NCI-H446 treated with DMSO at 0.1 percent for 48 hours (cell line): ENCODE measurements around the gene LSM12.
"Not testable (repeated sequence)": the region's sequence is repeated elsewhere in the genome, so short reads cannot be mapped to it uniquely, and the experiment has no call there.

ENCODE experiments used
- DNase-seq: peaks from one replicate; lab custom pipeline; 2025; lab: John Stamatoyannopoulos, UW

LSM12 gene

GRCh38 chr17:44044071-44044470 lies 22.4 kb downstream of the LSM12 start:
- DNase-seq: no peak

GRCh38 chr17:44043272-44043696 lies 23.2 kb downstream of the LSM12 start:
- DNase-seq: no peak

DNA sequence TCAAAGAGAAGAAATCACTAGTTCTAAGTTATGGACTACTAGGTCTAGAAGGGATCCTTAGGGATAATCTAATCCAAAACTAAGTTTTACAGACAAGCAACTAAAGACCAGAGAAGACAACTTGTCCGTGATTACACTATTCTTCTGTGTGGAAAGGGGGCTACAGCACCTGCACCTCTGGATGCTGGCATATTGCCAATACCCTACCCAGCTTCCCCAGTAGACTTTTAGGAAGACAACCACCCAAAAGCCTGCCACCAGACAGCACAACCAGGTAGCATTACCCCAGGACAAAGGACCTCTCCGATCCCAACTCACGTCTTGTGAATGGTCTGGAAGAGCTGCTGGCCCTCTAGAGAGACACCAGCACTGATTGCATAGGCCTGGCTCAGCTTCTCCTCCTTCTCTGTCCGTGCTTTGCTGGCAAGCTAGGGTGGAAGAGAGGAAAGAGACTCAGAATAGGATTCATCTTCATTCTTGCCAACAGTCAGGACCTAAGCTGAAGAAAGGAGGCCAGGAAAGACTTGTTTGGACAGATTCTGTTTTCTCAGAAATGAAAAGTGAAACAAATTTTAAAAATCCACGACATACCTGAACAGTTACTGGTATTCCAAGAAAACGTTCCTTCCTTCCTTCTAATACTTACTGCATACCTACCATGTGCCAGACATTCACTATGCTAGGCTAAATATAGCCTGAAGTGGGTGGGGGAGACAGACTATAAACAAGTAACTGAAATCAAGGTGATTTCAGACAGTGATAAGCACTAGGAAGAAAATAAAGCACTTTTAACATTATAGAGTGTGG lies 26.4 kb downstream of the LSM12 start:
- DNase-seq: no peak

DNA sequence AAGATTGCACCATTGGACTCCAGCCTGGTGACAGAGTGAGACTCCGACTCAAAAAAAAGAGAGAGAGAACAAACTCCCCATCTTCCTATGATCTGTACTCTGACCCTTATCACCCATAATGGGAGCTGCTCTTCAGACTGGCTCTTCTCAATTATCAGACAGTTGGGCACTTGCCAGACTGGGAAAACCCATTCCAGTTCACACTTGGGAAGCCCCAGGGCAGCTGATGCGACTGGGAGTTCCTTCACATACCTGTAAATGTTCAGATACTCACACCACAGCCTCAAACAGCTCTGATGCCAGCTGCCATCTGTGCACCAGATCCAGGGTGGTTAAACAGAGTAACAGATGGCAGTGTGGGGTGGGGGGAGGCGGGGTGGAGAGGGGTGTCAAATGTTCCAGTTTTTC lies 27.9 kb downstream of the LSM12 start:
- DNase-seq: peak; percentile 40

DNA sequence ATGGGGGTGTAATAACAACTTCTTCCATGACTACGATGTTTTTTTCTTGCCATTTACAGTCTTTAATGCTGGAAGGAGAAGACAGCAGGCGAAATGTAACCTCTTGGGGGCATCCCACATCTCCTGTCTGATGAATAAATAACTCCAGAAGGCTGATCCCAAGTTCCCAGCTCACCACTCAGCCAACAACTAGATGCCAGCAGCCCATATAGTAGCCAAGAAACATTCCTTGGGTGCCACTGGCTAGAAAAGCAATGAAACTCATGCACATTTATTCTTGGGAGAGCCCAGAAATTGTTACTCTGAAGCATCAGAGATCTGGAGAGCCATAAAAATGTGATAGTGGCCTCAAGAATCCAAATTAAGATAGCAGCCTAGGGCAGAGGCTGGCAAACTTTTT lies 29.0 kb downstream of the LSM12 start:
- DNase-seq: no peak

GRCh38 chr17:44034688-44035087 lies 31.8 kb downstream of the LSM12 start:
- not testable (repeated sequence) for DNase-seq

DNA sequence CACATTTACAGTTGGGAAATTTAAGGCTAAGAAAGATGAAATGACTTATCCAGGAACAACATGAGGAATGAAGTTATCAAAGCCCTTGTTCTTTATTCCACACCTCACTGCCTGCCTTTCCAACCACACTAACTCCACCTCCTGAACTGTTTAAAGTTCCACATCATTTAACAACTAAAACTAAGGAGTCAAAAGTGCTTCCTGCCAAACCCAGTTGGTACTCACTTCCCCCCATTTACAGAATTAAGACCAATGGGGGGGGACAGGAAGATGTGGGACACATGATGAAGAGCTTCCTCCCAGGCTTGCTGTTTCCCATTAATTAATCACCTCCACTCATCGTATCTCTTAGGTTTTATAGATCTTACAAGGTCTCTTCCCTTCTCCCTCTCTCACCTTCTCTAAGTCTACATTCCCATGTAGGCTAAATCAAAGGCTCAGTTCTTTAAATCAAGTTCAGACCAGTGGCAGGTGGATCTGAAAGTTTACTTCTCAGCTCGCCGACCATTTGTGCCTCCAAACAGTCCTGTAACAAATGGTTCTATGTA lies 32.5 kb downstream of the LSM12 start:
- DNase-seq: no peak

DNA sequence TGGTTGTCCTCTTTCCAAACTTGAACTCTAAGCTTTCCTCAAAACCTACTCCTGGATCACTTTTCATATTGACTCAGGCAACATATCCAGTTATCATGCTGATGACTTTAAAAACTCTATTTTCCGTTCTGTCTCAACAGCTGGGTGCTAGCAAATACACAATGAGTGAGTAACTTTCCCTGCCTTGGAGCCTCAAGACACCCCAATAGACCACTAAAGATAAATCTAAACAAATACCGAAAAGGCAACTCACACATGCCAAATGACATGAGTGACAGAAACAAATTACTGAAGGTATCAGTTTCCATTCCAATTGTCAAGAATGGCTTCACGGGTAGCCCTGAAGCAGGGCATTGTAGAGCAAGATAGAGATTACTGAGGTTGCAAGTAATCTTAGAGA lies 36.0 kb downstream of the LSM12 start:
- no peak for DNase-seq

DNA sequence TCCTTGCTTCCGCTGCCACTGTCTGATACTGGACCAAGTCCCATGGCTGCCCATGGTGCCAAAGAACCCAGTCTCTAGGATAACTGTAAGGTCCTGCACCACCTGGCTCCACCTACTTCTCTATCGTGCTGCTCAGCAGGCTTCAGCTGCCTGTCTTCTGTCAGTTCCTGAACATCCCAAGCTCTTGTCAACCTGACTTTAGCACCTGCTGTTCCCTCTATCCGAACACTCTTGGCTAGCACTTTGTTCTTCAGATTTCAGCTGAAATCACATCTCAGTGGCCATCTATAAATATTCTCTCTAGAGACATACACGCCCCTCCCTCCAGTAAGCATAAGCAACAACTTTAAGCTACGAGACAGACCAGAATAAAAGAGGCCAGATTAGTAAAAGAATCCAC lies 36.7 kb downstream of the LSM12 start:
- no peak for DNase-seq

GRCh38 chr17:44024853-44025252 lies 41.6 kb downstream of the LSM12 start:
- no peak for DNase-seq

DNA sequence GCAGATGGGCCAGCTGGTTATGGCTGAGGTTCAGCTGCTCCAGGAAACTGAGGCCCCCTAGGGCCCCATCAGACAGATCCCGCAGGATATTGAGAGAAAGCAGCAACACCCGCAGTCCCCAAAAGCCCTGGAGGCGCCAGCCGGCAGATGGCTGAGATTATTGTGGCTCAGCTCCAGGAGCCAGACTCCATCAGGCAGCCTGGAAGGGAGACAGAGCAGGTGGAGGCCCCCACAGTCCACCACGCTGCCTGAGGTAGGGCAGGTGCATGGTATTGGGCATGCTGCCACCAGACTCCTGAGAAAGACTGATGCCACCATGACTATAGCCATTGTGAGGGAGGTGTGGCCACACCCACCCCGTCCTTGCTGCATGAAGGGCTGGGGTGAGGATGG lies 42.2 kb downstream of the LSM12 start:
- DNase-seq: peak; percentile 61

GRCh38 chr17:44023545-44024270 lies 42.8 kb downstream of the LSM12 start:
- DNase-seq: no peak

GRCh38 chr17:44022246-44022645 lies 44.2 kb downstream of the LSM12 start:
- DNase-seq: no peak

DNA sequence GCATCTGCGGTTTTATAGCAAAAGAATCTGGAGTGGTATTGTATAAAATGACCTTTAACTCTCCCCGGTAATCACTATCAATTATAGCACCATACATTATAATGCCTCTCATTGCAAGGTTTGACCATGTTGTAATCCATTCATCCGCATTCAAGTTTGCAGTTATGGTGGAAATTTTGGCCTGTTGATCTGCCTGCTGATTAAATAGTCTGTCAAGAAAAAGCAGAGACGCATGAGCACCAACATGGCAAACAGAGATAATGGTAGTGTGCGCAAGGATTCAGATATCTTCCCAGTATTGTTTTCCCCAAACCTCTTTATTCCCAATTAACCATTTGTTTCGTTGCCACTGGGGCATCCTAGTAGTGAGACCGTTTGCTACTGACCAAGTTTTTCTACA lies 45.2 kb downstream of the LSM12 start:
- not testable (repeated sequence) for DNase-seq

DNA sequence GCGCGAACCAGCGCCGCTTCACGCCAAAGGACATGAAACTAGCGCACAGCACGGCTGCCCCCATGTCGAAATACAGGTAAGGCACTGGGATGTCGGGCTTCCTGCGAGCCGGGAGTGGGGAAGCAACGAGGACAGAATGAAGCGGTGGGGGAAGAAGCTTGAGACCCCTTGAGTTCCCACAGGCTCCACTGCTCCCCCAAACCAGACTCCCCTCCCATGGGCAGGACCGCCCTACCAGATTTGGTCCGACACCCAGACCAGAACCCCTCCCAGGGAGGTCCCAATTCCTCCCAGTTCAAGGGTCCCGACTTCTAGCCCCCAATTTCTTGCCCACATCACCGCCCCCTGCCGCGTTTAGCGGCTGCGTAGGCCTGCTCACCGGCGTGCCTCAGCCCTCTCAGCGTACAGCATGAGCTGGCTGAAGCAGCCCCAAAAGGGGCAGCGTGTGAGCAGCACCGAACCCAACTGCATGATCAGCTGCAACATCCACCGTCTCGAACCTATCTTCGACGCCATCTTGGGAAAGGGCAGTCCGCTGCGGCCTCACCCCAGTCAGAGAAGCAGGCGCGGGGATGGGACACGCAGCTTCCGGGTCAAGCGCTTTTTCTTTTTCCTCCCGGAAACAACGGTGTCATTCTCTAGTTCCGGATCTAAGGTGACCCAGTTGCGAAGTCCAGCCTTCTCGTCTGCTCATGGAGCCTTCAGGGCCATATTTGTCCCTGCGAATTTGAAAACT lies 51.9 kb downstream of the LSM12 start, which contains the start of gene TMEM101:
TMEM101 (minus strand) TSS at position 527 of the 736 bp plus-strand sequence; CDS start at position 516, 11 bp downstream.
- peak; percentile 85 for DNase-seq

DNA sequence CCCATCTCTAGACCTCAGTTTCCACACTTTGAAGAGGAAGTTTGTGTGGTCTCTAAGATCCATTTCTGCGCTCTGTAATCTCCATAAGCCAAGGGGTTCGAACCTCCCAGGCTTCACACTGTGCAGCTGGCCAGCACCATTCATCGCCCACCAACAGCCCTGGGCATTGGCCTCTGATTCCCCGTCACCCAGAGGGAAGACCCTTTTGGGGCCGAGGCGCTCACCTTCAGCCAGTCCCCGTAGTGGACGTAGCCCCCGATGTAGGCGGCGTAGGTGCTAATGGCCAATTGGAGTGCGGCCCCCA lies 52.4 kb downstream of the LSM12 start:
- DNase-seq: no peak

DNA sequence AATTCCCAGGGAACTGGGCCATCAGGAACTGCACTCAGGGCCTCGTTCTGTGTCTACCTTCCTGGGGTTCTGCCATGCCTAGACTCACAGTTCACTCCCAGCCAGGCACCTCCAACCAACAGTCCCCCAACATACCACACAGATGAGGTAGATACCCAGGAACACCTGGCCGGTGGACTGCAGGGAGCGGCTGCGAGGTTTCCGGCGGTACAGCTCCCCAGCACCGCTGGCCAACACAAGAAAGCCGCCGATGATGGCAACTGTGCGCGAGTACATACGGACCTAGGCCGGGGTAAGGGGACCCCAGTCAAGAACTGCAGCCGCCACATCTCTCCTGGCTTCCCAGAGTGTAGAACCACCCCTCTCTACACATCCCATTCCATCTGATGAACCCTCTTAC lies 53.6 kb downstream of the LSM12 start:
- DNase-seq: no peak

- no peak for DNase-seq
Measured at GRCh38 chr17:44012391-44012790, 54.1 kb downstream of the LSM12 start.

- no peak for DNase-seq
Measured at GRCh38 chr17:44011876-44012275, 54.6 kb downstream of the LSM12 start.

- no peak for DNase-seq
Measured at GRCh38 chr17:44010966-44011647, 55.4 kb downstream of the LSM12 start.

GRCh38 chr17:44008205-44008909 lies 58.1 kb downstream of the LSM12 start:
- DNase-seq: no peak
